ENCODE results near the gene SDK1.
"Not testable (repeated sequence)": the region's sequence is repeated elsewhere in the genome, so short reads cannot be mapped to it uniquely, and the experiment has no call there.

Gene SDK1

DNA sequence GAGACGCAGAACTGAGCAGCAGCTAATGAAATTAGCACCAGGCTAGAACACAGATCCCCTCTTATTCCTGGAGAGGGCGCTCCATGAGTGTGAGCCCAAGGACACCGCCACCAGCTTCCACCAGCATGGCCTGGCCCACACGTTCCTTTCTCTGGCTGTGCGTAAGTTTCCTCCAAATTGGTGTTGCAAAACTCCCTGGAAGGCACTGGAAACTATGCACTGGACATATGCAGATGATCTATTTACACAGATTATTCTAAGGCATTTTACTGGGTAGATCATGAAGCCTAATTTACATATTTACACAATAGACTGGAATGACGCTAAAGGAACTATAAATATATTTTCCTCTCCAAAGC lies 925.5 kb downstream of the SDK1 start:
- no peak for DNase-seq (ENCODE audit: low spot score)

DNA sequence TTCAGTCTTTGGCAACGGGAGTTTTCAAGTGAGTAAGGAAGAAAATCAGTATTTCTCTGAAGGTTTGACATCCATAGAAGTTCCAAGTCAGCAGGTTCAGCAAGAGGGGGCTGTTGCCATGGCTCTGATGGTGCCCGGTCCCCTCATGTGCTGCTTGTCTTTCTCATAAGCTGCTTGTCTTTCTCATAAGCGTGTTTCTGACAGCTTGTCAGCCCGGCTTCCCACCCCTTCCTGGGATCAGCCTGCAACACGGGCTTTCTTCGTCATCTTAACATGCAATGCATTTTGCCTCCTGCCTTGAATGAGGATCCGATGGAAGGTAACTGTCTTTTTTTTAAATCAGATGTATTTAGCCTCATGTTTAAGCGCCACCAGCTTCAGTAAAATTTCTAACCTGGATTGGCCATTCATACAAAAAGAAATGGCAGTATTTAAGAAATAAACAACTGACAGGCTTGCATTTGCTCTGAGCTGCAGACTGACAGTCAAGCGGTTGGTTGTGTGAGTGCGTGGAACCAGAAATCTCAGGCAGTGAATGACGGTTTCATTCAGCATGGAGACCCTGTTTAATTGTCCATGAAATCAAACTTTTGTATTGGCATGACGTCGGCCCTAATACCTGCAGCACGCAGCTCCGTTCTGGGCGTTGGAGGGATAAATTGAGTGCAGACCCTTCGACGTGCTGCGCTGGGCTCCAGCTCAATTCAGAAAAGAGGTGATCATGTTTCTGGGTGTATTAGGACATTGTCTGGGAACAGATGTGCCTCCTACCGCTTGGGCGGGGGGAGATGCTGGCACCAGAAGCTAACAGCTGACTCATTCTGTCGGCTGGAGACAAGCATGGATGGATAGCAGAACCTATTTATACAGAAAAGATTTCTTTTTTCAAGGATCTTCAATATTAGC lies 926.3 kb downstream of the SDK1 start:
- no peak for DNase-seq (ENCODE audit: low spot score)

DNA sequence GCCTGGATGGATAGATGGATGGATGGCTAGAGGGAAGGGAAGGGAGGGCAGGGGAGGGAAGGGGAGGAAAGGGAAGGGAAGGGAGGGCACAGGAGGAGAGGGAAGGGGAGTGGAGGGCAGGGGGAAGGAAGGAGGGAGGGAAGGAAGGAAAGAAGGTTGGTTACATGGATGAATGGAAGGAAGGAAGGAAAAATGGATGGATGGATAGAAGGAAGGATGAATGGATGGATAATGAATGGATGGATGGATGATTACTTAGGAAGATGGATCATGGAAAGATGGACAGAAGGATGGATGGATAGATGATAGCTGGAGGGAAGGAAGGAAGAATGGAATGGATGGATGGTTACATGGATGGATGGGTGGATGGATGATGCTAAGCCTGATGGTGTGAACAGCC lies 929.3 kb downstream of the SDK1 start:
- no peak for DNase-seq (ENCODE audit: low spot score)

DNA sequence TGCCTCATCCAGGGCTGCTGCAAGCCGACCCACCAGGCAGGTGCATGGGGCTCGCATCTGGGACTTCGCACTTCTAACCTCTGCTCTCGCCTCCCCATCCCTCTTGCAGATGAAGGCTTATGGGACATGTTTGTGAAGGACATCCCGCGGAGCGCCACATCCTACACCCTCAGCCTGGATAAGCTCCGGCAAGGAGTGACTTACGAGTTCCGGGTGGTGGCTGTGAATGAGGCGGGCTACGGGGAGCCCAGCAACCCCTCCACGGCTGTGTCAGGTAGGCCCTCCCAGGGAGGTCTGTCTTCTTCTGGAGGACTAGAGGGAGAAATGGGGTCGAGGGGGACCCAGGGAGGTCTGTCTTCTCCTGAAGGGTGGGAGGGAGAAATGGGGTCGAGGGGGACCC lies 932.1 kb downstream of the SDK1 start:
- no peak for DNase-seq (ENCODE audit: low spot score)

DNA sequence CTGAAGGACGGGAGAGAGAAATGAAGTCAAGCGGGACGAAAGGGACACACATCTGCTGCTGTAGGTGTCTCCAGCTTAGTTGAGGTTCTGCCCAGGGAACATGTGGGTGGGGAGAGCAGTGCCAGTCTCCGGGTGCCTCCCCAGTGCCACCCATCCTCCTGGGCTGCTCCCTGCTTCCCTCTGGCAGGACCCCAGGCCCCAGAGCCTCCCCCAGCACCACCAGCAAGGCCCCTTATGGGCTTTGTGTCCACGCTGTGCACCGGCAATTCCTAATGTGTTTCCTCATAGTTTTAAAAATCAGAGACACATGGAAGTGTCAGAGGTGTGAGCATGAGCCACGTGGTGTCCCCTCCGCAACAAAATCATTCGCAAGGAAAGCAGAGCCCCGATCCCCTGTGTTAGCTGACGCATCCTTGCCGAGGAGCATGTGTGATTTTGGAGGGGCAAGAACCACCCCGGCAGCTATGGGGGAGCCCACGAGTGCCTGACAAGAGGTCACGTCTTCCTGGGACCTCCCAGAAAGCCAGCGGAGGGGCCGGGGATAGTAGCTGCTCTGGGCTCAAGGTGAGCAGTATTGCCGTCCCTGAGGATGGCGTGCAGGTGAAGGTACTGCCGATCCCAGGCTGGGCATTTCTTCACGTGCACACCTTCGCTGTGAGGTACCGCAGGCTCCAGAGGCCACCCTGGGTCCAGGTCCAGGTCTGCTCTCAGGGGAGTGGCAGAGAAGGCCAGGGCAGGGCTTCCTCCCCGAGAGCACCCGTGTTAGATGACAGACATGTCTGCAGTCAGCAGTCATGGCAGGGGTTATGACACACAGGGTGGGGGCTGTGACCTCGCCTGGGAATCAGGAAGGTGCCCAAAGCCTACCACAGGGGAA lies 932.8 kb downstream of the SDK1 start:
- DNase-seq (ENCODE audit: low spot score) = no peak

DNA sequence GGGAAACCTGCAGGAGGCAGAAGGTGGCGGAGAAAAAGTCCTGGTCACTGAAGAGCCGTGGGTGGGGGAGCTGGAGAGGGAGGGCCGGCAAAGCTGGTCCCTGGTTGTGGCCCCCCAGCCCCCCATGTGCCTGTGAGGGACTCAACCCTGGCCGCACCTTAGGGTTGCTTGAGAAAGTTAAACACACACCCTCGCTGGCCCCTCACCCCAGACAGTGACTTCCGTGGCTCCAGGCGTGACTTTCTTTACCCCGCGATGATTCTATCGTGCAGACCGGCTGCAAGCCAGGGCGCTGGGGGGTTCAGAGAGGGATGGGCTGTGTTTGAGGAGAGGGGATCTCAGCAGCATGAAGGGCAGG lies 933.4 kb downstream of the SDK1 start:
- no peak for DNase-seq (ENCODE audit: low spot score)

DNA sequence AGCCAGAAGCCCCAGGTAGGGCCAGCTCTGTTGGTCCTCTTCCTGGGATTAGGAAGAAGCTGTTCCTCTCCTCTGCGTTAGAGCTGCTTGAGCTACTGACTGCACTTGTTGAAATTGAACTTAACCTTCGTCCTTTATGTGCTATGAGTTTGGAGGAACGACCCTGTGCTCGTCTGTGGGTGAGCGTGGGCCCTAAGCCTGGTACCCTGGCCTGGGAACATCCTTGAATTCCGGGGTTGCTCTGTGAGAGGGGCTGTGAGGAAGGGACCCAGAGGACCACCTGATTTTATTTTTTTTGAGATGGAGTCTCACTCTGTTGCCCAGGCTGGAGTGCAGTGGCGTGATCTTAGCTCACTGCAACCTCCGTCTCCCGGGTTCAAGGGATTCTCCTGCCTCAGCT lies 933.8 kb downstream of the SDK1 start:
- no peak for DNase-seq (ENCODE audit: low spot score)

DNA sequence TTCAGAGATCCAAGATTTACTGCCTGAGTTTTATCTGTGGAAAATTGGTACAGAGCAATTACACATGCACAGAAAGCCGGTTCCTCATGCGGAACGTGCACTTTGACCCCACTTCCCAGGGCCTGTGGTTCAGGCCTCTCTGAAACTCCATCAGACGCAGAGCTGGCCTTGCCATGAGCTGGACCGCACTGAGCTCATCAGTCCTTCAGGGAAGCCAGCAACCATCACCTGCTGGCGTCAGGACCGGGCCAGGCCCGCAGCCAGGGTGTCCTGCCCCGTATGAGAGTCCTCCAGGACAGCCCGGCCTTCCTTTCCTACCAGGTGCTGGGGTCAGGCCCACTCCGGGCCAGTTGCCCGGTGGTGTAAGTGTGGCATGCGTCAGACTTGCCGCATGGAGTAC lies 934.5 kb downstream of the SDK1 start:
- DNase-seq (ENCODE audit: low spot score) = no peak

DNA sequence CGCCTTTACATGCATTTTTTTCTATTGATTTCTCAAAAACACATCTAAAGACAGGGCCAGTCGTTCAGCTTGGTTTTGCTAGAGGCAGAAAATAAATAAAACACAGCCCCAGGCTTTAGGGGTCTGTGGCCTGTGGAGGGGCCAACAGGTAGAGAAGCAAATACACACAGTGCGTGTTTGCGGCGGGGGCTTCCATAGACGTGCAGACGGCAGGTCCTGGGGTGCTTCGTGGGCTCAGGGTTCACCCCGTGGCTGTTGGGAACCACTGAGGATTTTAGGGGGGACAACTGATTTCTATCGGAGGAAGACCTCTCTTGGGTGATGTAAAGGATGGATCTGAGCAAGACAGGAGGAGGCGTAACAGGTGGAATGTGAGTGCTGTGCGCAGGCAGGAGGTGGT lies 935.3 kb downstream of the SDK1 start:
- no peak for DNase-seq (ENCODE audit: low spot score)

DNA sequence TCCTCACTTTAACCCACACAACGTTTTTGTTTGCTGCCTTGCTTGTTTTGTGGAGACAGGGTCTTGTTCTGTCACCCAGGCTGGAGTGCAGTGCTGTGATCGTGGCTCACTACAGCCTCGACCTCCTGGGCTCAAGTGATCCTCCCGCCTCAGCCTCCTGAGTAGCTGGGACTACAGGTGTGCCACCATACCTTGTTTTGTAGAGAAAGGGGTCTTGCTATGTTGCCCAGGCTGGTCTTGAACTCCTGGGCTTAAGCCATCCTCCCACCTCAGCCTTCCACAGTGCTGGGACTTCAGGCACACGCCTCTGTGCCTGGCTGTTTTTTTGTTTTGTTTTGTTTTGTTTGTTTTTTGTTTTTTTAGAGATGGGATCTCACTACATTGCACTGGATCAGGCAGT lies 935.8 kb downstream of the SDK1 start:
- DNase-seq (ENCODE audit: low spot score) = not testable (repeated sequence)

DNA sequence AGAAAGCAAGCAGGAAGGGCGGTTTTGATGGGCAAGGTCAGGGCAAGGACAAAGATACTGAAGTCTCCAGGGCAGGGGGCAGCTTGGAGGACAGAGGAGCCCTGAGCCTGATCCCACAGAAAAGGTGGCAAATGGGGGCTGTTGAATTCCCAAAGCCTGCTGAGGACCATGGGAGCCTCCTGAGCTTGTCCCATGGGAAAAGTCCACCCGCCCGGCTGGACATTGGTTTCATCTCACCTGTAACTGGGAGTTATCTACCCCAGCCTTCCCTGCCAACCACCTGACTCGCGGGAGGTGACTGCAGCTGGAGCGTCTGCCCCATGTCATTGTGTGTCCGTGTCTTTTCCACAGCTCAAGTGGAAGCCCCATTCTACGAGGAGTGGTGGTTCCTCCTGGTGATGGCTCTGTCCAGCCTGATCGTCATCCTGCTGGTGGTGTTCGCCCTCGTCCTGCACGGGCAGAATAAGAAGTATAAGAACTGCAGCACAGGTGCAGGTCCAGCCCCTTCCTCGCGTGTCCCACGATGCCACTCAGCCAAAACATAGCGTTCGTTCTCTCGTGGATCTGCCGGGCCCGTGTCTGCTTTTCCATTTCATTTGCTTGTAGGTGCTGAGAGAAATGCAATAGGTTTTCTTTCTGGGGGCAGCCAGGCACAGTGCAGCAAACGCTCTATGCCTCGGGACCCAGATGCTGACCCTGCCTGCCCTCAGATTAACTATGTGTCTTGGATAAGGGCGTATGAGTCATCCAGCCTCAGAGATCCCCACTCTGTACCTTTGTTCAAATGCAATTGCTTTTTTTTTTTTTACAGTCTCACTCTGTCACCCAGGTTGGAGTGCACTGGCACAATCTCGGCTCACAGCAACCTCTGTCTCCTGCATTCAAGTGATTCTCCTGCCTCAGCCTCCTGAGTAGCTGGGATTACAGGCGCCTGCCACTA lies 936.5 kb downstream of the SDK1 start:
- DNase-seq (ENCODE audit: low spot score) = no peak

DNA sequence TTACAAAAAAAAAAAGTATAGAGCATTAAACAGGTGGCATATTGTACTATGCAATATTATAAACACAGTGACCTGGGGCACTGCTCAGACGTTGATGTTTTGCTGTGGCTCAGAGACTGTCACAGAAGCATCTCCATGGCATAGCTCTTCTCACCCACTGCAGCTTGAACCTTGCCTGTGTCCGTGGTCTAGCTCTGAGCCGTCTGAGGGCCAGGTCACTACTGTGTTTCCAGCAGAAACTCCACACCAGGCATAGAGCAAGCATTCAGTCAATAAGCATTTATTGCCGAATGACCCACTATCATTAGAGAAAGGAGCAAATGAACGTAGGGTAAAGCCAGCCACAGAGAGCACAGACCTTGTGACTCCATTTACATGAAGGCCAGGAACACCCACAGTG lies 937.8 kb downstream of the SDK1 start:
- no peak for DNase-seq (ENCODE audit: low spot score)

DNA sequence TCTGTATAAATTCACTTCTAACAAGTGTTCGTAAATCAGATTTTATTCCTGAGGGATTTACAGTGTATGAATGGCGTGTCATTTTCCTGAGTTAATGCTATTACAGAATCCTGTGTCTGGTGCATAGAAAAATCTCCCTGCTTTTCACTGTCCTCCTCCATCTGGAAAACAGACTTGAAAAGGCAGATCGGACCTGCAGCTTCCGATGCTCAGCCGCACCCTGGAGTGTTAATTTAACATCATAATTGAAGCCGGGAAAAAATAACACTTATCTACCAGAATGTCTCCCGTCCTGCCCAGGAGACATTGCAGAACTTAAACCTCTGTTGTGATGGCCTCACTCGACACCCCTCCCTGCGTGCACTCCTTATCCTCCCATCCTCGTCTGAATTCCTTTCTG lies 939.0 kb downstream of the SDK1 start:
- no peak for DNase-seq (ENCODE audit: low spot score)

DNA sequence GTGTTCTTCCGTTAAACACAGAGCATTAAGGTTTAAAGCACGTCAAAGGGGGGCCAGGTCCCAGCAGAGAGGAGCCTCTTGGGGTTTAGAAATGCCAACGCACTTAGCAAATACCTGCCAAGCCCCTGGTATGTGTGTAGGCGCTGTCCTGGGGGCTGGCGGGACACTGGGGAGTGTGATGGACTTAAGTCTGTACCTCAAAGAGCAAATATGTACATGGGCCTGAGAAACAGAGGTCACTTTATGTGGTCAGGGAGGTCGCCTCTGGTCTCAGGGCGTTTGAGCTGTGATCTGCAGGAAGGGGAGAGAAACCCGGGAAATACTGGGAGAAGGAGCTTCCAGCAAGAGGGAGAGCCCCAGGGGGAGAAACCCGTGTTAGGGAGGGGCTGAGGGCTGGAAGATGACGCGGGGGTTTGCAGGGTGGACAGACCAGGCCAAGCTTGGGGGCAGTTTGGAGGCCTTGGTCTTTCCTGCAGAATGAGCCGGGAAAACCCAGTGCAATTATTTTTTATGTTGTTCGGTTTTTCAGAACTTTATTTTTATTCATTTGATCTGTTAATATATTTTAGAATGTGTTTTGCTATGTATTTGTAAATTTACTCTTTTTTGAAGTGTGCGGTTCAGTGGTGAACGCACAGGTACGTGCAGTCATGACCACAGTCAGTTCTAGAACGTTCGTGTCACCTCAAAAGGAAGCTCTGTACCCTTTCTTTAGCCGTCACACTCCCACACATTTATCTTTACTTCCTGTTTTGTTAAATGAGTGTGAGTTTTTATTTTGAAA lies 939.7 kb downstream of the SDK1 start:
- no peak for DNase-seq (ENCODE audit: low spot score)

DNA sequence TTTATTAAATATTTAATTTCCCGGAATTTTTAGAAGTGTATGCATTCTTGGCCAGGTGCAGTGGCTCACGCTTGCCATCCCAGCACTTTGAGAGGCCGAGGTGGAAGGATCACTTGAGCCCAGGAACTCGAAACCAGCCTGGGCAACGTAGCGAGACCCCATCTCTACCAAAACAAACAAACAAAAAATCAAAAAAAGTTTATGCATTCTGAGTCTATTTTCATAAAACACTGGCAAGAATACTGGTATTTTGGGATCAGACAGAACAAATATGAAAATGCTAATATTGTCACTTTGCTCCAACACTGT lies 940.2 kb downstream of the SDK1 start:
- no peak for DNase-seq (ENCODE audit: low spot score)

DNA sequence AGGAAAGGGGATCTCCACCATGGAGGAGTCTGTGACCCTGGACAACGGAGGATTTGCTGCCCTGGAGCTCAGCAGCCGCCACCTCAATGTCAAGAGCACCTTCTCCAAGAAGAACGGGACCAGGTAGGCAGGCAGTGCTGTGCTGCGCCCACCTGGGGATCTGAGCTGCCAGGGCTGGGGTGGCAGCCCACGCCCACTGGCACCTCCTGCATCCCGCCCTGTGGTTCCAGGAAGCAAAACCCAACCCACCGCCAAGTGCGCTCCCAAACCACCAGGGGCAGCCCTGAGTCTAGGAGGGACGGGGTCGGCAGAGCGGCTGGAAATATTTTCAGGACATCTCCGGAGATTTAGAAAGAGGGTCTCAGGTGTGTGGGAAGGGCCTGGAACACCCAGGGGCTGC lies 940.7 kb downstream of the SDK1 start:
- DNase-seq (ENCODE audit: low spot score) = no peak

DNA sequence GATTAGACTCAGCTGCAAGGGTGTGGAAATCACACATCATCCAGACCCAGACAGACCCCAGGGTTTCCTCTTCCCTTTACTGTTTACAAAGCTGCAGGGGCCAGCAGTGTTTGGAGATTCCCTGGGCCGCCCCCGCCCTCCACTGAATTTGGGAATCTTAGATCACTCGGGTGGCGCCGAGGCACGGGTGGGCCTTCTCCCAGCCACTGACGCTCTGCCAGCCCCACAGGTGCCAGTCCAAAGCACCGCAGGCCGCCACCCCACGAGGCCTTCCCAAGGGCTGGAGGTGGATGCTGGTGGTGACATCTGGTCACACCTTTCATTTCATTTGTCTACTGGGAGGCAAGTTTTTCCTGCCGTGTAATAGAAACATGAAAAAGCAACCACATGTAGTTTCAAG lies 941.7 kb downstream of the SDK1 start:
- DNase-seq (ENCODE audit: low spot score) = no peak

DNA sequence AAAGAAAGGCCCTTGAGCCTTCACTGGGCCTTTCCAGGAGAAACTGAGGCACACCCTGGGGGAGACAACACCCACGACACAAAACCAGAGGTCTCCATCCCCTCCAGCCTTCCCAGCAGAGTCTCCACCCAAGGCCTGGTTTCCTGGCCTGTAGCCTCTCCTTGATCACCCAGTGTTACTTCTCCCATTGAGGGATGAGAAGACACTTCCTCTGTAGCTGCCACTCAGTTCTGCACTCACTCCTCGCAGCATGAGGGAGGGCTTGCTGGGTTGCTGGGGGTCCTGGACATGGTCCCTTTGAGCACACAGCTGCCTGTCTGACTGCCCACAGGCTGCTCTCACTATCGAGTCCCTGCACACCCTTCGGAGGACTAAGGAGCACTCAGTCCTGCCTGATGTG lies 943.0 kb downstream of the SDK1 start:
- no peak for DNase-seq (ENCODE audit: low spot score)

DNA sequence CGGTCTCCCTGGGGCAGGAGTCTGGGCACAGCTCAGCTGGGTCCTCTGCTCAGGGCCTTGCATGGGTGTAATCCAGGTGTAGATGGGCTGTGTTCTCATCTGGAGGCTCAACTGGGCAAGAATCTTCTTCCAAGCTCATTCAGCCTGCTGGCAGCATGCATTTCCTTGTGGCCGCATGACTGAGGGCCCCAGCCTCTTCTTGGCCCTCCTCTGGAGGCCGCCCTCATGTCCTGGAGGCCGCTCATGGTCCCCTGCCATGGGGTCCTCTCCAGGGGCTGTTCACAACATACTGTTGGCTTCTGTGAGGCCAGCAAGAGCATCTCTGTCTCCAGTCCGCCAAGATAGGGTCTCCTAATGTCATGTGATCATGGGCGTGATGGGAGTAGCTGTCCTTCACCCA lies 943.6 kb downstream of the SDK1 start:
- no peak for DNase-seq (ENCODE audit: low spot score)

DNA sequence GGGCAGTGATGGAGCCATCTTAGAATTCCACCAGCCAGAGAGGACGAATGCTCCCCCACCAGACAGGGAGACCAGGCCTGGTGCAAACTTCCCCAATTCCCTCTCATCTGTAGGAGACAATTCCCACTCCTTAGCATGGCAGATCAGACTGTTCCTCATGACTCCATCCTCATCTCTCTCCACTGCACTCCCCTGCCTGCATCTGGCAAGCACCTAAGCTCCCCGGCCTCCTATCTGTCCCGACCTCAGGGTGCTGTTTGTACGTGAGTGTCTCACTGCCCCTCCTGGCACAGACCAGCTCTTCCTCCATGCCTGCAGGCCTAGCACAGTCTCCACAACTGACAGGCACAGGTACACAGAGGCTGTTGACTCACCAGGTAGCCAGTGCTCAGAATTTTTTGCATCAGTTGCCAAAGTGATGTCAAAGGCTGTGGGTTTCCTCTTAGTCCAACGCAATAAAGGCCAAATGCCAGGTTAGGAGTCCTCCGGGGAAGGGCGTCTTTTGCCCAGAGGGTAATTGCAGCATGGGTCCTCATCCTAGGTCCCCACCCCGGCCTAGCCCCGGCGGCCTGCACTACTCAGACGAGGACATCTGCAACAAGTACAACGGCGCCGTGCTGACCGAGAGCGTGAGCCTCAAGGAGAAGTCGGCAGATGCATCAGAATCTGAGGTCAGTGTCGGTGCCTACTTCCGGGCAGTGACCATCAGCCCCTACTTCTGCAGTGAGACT lies 944.2 kb downstream of the SDK1 start:
- no peak for DNase-seq (ENCODE audit: low spot score)

DNA sequence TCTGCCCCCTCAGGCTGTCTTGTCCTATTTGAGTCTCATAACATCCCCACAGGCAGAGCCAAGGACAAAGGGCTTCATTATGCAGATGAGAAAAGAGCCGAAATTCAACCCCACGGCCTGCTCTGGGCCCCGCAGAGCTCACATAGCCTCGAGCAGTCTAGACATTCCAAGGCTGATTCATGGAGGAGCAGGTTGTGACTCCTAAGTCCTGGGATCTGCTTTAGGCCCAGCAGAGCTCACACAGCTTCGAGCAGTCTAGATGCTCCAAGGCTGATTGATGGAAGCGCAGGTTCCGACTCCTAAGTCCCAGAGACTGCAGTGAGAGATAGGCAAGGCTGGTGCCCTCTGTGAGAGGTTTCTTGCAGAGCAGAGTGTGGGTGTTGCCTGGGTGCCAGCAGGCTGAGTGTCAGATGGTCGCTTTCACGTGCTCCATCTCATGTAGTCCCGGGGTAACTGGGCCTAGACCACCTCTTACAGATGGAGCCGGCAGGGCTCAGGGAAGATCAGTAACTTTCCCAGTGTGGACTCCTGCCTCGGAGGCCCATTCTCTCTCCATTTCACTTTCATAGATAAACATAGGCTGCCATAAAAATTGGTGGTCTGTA lies 944.9 kb downstream of the SDK1 start:
- DNase-seq (ENCODE audit: low spot score) = no peak

Measured in CD4-positive, alpha-beta T cell treated with Interleukin-15 for 4 hours (primary cell).